HS-27A (cell line): ENCODE measurements around the gene CTNNA3.
"Not testable (repeated sequence)": the region's sequence is repeated elsewhere in the genome, so short reads cannot be mapped to it uniquely, and the experiment has no call there.

Experiments used
- DNase-seq: peaks from one replicate; pipeline ENCODE4 v3.0.0-alpha.2; 2012; ENCODE audit warnings: low read depth, missing footprints

Gene CTNNA3

GRCh38 chr10:66366163-66366562 is 1329.8 kb downstream of the CTNNA3 start:
- no peak for DNase-seq

GRCh38 chr10:66365686-66366085 is 1330.3 kb downstream of the CTNNA3 start:
- no peak for DNase-seq

- DNase-seq = no peak
Measured at GRCh38 chr10:66362522-66362921, 1333.5 kb downstream of the CTNNA3 start.

GRCh38 chr10:66353822-66354221 is 1342.2 kb downstream of the CTNNA3 start:
- not testable (repeated sequence) for DNase-seq

GRCh38 chr10:66353422-66353821 is 1342.6 kb downstream of the CTNNA3 start:
- no peak for DNase-seq

GRCh38 chr10:66350622-66351399 is 1345.2 kb downstream of the CTNNA3 start:
- DNase-seq = no peak

GRCh38 chr10:66349726-66350125 is 1346.3 kb downstream of the CTNNA3 start:
- no peak for DNase-seq

- DNase-seq = no peak
Measured at GRCh38 chr10:66349076-66349475, 1346.9 kb downstream of the CTNNA3 start.

GRCh38 chr10:66337211-66337610 is 1358.8 kb downstream of the CTNNA3 start:
- no peak for DNase-seq

- no peak for DNase-seq
Measured at GRCh38 chr10:66336791-66337190, 1359.2 kb downstream of the CTNNA3 start.

- DNase-seq = not testable (repeated sequence)
Measured at GRCh38 chr10:66335753-66336152, 1360.2 kb downstream of the CTNNA3 start.

- DNase-seq = no peak
Measured at GRCh38 chr10:66329147-66329546, 1366.8 kb downstream of the CTNNA3 start.

GRCh38 chr10:66326876-66327275 is 1369.1 kb downstream of the CTNNA3 start:
- DNase-seq = no peak

- no peak for DNase-seq
Measured at GRCh38 chr10:66322777-66323176, 1373.2 kb downstream of the CTNNA3 start.

GRCh38 chr10:66321723-66322665 is 1374.0 kb downstream of the CTNNA3 start:
- DNase-seq = no peak

- DNase-seq = no peak
Measured at GRCh38 chr10:66318761-66319160, 1377.2 kb downstream of the CTNNA3 start.

GRCh38 chr10:66307826-66308225 is 1388.2 kb downstream of the CTNNA3 start:
- no peak for DNase-seq

GRCh38 chr10:66301078-66301477 is 1394.9 kb downstream of the CTNNA3 start:
- no peak for DNase-seq

- DNase-seq = no peak
Measured at GRCh38 chr10:66295602-66296001, 1400.4 kb downstream of the CTNNA3 start.

GRCh38 chr10:66294538-66294937 is 1401.5 kb downstream of the CTNNA3 start:
- no peak for DNase-seq

- no peak for DNase-seq
Measured at GRCh38 chr10:66292922-66293321, 1403.1 kb downstream of the CTNNA3 start.

GRCh38 chr10:66292456-66292855 is 1403.5 kb downstream of the CTNNA3 start:
- DNase-seq = no peak

GRCh38 chr10:66291133-66291532 is 1404.9 kb downstream of the CTNNA3 start:
- DNase-seq = no peak
